OCI-LY7 (cell line): Measurements from ENCODE around the gene MAN1A1.

Source experiments
- EZH2phosphoT487 ChIP-seq: fragments of 200-600 bp; sonication (generic); IDR thresholded peaks from 2 replicates; pipeline ENCODE4 v1.6.1; 2018; ENCODE audit warnings: low read depth, borderline replicate concordance, mild to moderate bottlenecking, mixed run types, antibody characterized with exemption, low read length, moderate library complexity, mixed read lengths
- TF ChIP-seq, protein P1 (sequence below): fragments of 200-600 bp; sonication (generic); conservative IDR thresholded peaks from 2 replicates; pipeline ENCODE4 v1.5.1; 2014; ENCODE audit warnings: mild to moderate bottlenecking, antibody characterized with exemption, low read length, moderate library complexity, mixed read lengths

DNA sequence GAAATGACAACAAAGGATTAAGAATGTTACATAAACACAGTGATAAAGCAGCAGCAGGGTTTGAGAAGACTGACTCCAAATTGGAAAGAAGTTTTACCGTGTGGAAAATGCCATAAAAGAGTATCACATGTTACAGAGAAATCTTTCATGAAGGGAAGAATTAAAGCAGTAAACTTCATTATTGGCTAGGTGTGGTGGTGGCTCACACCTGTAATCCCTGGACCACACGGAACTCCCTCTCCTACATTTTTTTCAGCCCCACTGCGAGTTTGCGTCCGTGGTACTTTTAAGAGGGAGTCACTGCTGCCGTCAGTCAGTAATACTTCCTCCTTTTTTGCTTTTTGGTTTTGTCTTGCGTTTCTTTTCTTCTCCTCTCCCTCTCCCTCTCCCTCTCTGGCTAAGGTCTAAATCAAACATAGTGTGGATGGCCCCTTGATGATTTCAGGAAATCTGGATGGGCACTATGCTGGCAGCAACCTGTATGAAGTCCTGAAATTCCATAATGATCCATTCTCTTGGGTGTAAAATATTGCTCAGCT lies 112.3 kb downstream of the MAN1A1 start:
- TF ChIP-seq, protein P1, sequence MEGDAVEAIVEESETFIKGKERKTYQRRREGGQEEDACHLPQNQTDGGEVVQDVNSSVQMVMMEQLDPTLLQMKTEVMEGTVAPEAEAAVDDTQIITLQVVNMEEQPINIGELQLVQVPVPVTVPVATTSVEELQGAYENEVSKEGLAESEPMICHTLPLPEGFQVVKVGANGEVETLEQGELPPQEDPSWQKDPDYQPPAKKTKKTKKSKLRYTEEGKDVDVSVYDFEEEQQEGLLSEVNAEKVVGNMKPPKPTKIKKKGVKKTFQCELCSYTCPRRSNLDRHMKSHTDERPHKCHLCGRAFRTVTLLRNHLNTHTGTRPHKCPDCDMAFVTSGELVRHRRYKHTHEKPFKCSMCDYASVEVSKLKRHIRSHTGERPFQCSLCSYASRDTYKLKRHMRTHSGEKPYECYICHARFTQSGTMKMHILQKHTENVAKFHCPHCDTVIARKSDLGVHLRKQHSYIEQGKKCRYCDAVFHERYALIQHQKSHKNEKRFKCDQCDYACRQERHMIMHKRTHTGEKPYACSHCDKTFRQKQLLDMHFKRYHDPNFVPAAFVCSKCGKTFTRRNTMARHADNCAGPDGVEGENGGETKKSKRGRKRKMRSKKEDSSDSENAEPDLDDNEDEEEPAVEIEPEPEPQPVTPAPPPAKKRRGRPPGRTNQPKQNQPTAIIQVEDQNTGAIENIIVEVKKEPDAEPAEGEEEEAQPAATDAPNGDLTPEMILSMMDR, result no peak
- TF ChIP-seq EZH2phosphoT487, result no peak
